ENCODE measurements around the gene PRKCE.

DNA sequence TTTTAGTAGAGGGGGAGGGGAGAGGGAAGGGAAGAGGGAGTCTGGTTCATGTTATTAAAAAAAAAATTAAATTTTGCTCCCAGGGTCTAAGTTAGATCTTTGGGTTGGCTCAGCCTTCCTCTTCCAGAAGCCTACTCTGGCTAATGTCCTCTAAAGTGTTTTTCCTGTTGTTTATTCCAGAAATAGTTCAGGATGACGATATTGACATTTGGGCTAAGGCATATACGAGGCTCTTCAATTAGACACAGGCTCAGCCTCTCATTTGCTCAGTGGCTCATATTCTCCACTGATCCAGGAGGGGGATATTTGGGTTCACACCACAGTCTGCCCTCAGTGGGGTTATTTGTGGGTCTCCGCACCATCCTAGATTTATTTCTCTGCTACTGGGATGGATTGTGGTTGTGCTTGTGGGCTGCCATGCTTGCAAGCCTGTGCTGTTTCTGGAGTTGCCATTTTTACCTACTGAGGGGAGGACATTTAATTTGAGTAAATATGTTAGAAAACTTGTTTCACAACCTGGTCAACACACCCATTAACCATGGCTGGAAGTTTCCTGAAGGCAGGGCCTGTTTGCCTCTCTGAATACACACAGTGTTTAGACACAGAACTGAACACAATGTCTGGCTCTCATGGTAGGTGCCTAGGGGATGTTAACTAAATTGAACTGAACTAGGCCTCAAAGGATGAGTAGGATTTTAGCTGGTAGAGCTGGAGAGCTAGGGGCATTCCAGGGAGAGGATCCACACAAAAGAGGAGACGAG is 388.2 kb downstream of the PRKCE start:
- no peak for TF ChIP-seq CTCF (IDR thresholded peaks at IDR 0.05; ENCODE audit: extremely low read depth in 1 of 2, insufficient read depth in 1 of 2, low read depth in 1 of 2, low read length in 2 of 2)
- TF ChIP-seq EZH2 (IDR thresholded peaks at IDR 0.05; ENCODE audit: borderline replicate concordance, low read depth, low read length, severe bottlenecking): no peak
- no peak for TF ChIP-seq POLR2A (IDR thresholded peaks at IDR 0.05; ENCODE audit: low read depth, low read length)
